Stimulated activated naive CD4-positive, alpha-beta T cell (primary cell): ENCODE results near the gene EEF1A1.
"Not testable (repeated sequence)": the region's sequence is repeated elsewhere in the genome, so short reads cannot be mapped to it uniquely, and the experiment has no call there.

Experiments used
- DNase-seq, 6 experiments: peaks; one replicate each; lab custom pipeline; 2025; lab: John Stamatoyannopoulos, UW

EEF1A1 gene

DNA sequence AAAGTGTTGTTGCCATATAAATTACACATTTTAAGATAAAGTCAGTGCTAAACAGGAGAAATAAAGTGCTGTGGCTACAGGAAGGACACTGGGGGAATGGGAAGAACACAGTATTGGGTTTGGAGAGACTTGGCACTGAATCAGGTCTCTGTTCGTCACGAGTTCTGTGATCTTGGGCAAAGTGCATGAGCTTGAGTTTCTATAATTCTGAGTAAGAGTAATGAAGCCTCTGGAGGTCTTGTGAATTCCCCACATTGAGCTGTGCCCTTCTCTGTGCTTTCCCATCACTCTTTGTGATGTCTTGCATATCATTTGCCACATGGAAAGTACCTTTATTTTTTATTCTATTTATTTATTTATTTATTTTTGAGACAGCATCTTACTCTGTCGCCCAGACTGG, 16.8 kb upstream of the EEF1A1 start:
- DNase-seq = no peak

DNA sequence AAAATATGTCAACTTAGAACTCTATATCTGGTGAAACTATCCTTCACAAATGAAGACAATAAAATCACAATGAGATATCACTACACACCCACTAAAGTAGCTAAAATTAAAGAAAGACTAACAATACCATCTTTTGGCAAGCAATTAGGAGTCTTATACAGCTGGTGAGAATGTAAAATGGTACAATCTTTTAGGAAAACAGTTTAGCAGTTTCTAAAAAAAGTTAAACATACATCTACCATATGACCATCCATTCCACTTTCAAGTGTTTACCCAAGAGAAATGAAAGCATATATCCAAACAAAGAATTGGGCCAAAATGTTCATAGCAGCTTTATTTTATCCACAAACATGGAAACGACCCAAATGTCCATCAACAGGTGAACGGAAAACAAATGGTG, 13.8 kb upstream of the EEF1A1 start:
- DNase-seq = no peak

DNA sequence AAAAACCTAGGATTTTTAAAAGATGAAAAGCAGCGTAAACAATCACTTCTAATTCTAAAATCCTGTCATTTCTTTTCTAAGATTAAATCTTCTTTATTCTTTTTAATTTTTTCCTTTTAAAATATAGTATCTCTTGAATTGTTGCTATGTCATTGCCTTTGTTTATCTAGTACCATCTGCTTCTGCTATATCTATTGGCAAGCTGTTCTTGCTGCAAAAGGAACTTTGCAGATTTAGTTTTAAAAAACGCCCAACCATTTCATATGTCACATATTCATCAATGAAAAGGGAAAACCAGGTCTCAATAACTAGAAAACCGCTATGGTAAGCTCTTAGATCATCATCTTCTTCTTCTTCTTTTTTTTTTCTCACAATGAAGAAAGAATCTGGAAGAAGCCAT, 11.5 kb upstream of the EEF1A1 start:
- no peak for DNase-seq

DNA sequence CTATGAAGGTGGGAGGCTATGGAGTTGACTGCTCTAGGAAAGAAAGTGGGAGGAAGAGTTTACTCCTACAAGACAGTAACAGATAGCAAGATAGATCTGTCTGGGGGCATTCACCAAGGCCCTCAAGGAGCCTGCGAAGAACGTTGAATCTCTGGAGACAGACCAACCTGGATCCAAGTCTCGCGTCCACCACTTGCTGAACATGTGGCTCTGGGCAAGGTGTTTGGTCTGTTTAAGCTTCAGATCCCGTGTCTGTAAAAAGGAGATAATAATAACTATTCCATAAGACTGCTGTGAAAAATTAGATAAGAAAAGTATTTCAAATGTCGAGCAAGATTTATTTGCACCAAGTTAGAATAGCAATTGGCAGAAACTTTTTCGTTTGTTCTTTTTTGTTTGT, 8.1 kb upstream of the EEF1A1 start:
- DNase-seq = no peak

DNA sequence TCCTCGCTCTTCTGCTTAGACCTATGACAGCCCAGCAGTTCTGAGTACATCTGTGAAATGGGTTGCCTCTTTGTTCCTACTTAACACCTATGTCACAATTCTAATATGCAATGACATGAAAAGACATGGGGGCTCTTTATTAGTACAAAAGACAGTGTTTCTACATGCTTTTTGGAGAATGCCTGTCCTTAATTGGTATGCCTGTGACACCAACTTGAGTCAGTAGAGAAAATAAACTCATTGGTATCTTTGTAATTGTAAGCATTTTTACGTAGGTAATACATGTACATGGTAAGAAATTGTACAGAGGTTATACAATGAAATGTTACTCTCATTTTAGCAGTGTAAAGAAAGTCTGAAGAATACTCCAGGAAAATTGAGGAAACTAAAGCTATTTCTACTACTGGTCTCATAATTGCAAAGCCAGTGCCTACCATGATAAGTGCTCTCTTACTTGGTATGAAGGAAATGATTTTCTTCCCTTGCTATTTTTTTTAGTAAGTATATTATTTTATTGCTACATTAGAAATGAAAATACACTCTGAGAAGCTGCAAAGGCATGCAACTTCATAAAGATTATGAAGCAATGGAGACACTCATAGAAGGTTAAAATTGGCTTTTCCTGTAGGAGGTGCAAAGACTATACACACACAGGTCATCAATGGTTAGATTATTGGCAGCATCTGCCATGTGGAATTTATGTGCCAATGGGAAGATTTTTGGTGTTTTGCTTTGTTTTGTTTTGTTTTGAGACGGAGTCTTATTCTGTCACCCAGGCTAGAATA, 4.9 kb upstream of the EEF1A1 start:
- DNase-seq = no peak

DNA sequence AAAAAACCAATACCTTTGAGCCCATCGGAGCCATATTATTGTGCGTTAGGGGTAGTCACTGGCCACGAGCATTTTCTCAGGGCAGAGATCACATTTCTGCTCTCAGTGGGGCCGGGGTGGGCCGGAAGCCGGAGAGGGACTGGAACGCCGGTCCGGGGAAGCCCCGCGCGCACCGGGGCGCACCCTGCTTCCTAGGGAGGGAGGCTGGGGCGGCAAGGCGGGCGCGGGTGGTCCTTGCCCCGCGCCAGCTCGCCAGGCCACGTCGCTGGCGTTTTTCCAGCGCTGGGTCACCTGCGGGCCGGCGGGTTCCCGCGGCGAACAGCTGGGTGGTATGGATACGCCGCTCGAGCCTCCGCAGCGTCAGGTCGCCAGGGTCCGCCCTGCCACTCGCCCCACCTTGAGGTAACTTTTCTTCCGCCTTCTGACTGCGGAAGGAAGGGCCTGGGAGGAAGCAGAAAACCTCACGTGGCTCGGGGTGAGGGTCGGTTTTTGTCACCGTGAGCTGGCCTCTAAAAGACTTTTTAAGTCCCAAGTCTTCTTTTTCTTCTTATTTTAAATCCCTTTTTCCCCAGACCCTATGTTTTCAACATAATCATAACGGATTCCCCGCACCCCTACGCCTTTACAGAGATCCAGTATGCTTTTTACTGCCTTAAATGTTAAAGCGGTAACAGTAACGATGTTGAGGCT, 2.7 kb upstream of the EEF1A1 start:
- DNase-seq = peak; percentile 63 to 89 (median 73)

DNA sequence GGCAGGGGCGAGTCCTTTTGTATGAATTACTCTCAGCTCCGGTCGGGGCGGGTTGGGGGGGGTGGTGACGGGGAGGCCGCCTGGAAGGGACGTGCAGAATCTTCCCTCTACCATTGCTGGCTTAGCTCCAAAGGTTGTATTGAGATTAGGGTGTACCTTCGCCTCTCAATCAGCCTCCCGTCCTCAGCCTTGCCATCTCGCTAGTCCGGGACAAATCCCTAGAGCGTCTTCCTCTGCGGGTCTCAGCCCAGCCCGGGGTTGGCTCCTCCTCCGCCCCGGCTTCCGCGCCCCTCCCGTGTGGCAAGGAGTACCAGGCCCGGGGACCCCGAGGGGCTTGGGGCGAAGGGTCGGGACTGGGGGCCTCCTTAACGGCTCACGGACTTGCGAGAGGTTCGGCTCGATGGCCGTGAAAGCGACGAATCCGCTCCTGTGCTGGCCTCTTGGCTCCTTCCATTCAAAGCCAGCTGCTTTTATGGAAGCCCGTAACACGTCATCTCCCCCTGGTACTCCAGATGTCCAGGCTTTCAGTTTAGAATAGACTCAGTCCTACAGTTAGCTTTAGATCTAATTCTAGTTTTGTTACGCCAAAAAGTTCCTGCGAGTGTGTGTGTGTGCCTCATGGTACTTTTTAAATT, 636 bp upstream of the EEF1A1 start:
- DNase-seq = no peak

DNA sequence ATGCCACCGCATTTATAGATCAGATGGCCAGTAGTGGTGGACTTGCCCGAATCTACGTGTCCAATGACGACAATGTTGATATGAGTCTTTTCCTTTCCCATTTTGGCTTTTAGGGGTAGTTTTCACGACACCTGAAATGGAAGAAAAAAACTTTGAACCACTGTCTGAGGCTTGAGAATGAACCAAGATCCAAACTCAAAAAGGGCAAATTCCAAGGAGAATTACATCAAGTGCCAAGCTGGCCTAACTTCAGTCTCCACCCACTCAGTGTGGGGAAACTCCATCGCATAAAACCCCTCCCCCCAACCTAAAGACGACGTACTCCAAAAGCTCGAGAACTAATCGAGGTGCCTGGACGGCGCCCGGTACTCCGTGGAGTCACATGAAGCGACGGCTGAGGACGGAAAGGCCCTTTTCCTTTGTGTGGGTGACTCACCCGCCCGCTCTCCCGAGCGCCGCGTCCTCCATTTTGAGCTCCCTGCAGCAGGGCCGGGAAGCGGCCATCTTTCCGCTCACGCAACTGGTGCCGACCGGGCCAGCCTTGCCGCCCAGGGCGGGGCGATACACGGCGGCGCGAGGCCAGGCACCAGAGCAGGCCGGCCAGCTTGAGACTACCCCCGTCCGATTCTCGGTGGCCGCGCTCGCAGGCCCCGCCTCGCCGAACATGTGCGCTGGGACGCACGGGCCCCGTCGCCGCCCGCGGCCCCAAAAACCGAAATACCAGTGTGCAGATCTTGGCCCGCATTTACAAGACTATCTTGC, 725 bp downstream of the EEF1A1 start:
- peak; percentile 52 to 89 (median 74) for DNase-seq

DNA sequence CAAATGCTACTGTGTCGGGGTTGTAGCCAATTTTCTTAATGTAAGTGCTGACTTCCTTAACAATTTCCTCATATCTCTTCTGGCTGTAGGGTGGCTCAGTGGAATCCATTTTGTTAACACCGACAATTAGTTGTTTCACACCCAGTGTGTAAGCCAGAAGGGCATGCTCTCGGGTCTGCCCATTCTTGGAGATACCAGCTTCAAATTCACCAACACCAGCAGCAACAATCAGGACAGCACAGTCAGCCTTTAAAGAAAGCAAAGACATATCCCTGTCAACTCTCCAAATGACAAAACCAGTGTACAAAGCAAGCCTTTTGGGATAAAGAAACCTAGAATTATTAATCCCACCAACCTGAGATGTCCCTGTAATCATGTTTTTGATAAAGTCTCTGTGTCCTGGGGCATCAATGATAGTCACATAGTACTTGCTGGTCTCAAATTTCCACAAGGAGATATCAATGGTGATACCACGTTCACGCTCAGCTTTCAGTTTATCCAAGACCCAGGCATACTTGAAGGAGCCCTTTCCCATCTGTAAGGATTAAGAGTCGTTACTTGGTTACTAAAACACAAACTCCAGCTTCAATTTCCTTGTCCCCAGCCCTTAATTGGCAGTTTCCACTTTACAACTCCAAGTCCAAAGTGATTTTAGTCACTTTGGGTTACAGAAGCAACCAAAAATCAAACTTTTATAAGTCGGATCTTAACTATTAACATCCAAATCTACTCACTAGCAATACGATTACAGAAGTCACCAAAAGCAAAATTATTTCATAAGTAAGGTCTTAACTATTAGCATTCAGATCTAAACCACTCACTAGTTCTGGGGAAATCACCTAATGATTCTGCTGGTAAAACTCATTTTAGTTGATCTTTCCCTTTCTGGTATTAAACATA, 1.6 kb downstream of the EEF1A1 start:
- DNase-seq = peak in 2 of 6 experiments; percentile 18 to 28

DNA sequence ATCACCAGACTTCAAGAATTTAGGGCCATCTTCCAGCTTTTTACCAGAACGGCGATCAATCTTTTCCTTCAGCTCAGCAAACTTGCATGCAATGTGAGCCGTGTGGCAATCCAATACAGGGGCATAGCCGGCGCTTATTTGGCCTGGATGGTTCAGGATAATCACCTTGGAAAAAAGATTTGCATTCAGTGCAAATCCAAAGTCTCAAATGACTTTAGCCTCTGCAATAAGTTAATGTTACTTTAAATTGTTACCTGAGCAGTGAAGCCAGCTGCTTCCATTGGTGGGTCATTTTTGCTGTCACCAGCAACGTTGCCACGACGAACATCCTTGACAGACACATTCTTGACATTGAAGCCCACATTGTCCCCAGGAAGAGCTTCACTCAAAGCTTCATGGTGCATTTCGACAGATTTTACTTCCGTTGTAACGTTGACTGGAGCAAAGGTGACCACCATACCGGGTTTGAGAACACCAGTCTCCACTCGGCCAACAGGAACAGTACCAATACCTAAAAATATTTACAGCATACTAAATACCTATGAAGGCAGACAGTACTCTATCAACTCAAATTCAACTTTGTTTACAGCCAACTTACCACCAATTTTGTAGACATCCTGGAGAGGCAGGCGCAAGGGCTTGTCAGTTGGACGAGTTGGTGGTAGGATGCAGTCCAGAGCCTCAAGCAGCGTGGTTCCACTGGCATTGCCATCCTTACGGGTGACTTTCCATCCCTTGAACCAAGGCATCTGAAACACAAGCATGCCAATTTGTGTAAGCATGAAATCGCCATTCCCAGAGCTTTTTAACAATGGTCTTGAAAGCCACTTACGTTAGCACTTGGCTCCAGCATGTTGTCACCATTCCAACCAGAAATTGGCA, 2.5 kb downstream of the EEF1A1 start:
- peak in 1 of 6 experiments; percentile 17 for DNase-seq

DNA sequence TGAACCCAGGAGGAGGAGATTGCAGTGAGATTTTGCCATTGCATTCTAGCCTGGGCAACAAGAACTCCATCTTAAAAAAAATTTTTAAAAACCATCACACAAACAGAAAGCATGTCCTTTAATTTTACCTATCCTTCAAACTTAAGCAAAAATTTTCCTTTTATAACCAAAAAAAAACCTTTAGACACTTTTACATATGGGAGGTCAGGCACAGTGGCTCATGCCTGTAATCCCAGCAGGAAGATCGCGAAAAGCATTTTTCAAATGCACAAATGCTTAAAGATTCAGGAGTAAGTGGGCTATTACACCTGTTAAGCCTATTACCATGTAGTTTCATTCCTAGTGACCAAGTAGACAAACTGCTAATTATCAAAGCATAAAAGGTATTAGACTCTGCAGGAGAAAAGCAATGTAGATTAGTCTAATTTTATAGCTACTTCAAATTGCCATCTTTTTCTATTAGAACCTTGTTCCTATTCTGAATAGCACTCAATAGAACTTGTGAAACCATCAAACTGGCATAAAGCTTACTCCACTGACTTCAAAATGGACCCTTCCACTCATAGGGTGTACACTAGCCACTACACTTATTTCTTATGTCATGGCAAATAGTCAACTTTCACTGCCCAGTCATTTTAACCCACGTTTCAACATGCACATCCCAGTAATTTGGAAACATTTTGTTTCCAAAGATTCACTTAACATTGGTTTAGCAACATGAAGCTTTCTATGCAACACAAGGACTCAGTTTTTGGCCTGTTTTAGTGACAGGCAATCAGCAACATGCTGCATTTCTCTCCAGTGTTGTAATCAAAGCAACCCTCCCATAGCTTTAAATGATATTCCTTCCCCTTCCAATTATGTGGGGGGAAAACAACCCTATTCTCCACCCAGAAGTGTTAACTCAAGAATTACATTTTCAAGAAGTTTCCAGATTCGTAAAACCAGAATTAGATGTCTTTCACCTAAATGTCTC, 4.0 kb downstream of the EEF1A1 start:
- DNase-seq = peak in 1 of 6 experiments; percentile 43

DNA sequence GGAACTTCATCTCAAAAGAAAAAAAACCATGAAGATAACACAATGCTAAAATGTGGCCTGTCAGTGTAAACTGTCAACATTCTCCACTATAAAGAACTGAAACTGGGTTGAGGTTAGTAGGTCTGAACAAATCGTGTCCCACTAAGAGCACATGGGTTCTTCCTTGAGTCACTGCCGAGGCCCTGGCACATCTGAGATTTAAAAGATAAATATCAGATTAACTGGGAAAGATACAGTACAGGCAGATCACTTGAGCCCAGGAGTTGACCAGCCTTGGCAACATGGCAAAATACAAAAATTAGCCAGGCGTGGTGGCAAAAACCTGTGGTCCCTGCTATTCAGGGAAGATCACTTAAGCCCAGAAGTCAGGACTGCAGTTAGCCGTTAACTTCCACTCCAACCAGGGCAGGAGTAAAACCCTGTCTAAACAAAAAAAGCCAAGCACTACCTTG, 5.6 kb downstream of the EEF1A1 start:
- no peak for DNase-seq

DNA sequence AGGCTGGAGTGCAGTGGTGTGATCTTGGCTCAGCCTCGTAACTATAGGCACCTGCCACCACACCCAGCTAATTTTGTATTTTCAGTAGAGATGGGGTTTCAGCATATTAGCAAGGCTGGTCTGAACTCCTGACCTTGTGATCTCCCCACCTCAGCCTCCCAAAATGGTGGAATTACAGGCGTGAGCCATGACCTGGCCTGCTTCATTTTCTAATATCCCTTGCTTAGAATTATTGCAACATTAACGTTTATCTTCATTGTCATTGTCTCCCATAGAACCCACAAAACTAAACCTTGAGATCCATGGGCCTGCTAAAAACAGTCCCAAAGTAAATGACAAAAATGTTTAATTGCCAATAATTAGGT, 6.1 kb downstream of the EEF1A1 start:
- DNase-seq = no peak

DNA sequence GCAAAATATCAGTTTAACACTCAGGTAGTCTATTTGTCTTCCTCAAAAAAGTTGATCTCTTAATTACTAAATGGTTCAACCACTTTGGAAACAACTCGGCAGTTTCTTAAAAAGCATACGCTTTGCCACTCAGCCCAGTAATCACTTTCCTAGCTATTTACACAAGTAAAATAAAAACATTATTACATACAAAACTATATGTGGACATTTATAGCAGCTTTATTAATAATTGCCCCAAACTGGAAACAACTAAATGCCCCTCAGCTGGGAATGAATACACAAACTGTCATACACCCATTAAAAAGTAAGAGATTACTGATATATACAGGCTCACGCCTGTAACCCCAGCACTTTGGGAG, 7.4 kb downstream of the EEF1A1 start:
- DNase-seq = no peak

DNA sequence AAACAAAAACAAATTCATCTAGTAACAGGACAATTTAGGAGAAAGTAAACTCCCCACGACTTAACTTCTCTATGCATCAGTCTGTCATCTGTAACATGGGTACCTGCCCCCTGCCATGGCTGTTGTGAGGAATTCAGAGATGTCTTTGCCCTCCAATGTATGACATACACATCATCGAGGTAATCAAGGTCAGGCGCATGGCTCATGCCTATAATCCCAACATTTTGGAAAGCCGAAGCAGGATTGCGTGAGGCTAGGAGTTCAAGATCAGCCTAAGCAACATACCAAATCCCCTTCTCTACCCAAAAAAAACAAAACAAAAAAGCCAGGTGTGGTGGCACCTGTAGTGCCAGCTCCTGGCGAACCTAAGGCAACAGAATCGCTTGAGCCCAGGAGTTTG, 9.0 kb downstream of the EEF1A1 start:
- no peak for DNase-seq

DNA sequence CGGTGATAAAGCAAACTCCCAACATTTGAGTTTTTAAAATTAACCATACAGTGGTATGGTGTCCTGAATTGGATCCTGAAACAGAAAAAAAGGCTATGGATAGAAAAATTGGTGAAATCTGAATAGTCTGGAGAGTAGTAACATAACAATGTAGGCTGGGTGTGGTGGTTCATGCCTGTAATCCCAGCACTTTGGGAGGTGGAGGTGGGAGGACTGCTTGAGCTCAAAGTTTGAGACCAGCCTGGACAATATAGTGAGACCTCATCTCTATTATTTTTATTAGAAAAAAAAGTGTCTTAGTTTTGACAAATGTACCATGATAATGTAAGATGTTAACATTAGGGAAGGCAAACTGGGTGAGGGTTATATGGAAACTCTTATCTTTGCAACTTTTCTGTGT, 11.0 kb downstream of the EEF1A1 start:
- no peak for DNase-seq

DNA sequence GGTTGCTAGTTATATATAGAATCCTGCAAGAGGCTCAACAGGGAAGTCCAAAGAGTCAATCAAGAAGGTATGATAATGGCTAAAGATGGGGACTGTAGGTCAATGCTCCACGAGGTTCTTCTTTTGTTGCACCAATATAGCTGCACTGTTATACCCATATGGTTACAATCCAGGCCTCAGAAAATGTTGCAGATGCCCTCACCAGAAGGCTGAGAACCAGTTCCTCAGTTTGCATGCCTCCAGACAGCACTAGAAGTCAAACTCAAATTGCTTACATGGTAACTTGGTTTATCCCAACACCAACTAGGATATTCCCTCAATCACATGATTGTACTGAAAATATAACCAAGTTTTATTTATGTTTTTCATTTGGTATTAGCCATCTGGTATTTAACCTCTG, 12.1 kb downstream of the EEF1A1 start:
- no peak for DNase-seq

DNA sequence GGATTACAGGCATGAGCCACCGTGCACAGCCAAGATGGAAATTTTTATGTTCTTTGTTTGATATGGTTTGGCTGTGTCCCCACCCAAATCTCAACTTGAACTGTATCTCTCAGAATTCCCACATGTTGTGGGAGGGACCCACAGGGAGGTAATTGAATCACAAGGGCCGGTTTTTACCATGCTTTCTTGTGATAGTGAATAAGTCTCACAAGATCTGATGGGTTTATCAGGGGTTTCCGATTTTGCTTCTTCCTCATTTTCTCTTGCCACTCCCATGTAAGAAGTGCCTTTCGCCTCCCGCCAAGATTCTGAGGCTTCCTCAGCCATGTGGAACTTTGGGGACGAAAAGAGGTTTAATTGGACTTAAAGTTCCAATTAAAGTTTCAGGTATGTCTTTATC, 14.6 kb downstream of the EEF1A1 start:
- no peak for DNase-seq

DNA sequence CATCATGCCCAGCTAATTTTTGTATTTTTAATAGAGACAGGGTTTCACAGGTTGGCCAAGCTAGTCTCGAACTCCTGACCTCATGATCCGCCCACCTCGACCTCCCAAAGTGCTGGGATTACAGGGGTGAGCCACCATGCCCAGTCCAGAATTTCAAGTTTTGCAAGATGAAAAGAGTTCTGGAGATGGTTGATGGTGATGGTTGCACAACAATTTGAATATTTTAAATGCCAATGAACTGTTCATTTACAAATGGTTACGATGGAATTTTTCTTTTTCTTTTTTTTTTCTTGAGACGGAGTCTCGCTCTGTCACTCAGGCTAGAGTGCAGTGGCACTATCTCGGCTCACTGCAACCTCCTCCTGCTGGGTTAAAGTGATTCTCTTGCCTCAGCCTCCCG, 15.1 kb downstream of the EEF1A1 start:
- DNase-seq = not testable (repeated sequence)
